ENCODE data around the gene FOXO1. TPM values are rescaled to one million over a fixed set of nuclear protein-coding genes. Genes with fewer than 3 reads are reported as not detected.
A peak's percentile ranks its signal among the peaks of the same experiment; 100 is the strongest.
"Not testable (repeated sequence)": the region's sequence is repeated elsewhere in the genome, so short reads cannot be mapped to it uniquely, and the experiment has no call there.

FOXO1 gene
- total RNA-seq, 2 donors from 2014 or later = 20.1 to 29.7 TPM

DNA sequence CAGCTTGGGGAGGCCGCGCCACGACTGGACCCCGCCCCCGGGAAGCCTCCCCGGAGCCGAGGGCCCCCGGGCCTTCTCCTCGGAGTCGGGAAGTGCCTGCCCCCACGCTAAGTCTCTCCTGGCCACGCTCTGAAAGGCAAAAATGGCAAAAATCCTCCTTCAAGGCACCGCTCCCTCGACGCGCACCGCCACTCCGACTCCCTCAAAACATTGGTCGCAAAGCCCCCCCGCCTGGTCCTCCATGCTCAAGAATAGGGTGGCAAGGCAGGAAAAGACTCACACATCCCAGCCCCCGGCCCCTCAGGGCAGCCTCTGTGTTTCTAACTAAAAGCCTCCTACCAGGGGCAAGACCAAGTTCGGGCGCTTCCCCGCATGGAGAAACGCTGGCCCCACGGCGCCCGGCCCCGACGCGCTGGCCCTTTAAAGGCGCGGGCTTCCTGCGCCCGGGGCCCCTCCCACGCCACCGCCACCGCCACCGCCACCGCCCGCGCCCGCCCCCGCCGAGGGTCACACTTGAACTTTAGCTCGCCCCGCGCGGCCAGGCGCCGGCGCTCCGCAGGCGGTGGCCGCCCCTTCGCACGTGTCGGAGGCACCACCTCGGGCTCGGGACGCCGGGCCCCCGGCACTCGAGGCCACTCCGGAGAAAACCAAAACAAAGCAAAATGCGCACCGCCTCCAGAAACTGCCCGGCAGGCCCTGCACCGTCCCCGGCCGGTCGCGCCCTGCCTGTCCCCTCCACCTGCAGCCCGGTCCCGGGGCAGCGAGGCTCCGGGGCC lies 1.9 kb downstream of the FOXO1 start:
- peak; percentile 82 for DNase-seq
- Mint-ChIP-seq H3K4me1 (peaks cover 37% of the 10 kb centered on the region), H3K4me3 (peak overlapping the region; percentile 93), H3K9me3 (no peaks in the 10 kb centered on the region), H3K36me3 (ENCODE audit: low read depth) (no peaks in the 10 kb centered on the region), H3K27me3 (ENCODE audit: insufficient read depth) (no peaks in the 10 kb centered on the region), H3K27ac (peak overlapping the region; percentile 85)
- TF ChIP-seq, protein P1, sequence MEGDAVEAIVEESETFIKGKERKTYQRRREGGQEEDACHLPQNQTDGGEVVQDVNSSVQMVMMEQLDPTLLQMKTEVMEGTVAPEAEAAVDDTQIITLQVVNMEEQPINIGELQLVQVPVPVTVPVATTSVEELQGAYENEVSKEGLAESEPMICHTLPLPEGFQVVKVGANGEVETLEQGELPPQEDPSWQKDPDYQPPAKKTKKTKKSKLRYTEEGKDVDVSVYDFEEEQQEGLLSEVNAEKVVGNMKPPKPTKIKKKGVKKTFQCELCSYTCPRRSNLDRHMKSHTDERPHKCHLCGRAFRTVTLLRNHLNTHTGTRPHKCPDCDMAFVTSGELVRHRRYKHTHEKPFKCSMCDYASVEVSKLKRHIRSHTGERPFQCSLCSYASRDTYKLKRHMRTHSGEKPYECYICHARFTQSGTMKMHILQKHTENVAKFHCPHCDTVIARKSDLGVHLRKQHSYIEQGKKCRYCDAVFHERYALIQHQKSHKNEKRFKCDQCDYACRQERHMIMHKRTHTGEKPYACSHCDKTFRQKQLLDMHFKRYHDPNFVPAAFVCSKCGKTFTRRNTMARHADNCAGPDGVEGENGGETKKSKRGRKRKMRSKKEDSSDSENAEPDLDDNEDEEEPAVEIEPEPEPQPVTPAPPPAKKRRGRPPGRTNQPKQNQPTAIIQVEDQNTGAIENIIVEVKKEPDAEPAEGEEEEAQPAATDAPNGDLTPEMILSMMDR (conservative IDR thresholded peaks at IDR 0.05) = no peak
- Histone ChIP-seq H3K4me1 (ENCODE audit: control insufficient read depth, insufficient read depth, low read length) (peaks cover 13% of the 10 kb centered on the region), H3K27me3 (ENCODE audit: control insufficient read depth, insufficient read depth, low read length, poor library complexity, severe bottlenecking) (no peaks in the 10 kb centered on the region), H3K9ac (ENCODE audit: extremely low read depth, low read length, poor library complexity, severe bottlenecking) (peak overlapping the region; percentile 71), H3K9me3 (ENCODE audit: control insufficient read depth, low read length) (no peaks in the 10 kb centered on the region), H3K27ac (ENCODE audit: low read depth, low read length) (no peak overlapping the region), H3K4me3 (ENCODE audit: low read length) (peak overlapping the region; percentile 79), H3K36me3 (ENCODE audit: control insufficient read depth, insufficient read depth, low read length) (no peaks in the 10 kb centered on the region)
- 0% methylated on average over 14 to 77 of the region's 77 CpGs for WGBS, 2 experiments (ENCODE audit: insufficient coverage in 1 of 2, insufficient read length in 1 of 2)

DNA sequence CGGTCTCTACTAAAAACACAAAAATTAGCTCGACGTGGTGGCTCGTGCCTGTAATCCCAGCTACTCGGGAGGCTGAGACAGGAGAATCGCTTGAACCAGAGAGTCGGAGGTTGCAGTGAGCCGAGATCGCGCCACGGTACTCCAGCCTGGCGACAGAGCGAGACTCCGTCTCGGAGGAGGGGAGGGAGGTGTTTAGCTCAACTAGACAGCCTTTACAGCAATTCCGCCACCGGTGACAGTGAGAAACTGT lies 2.4 kb downstream of the FOXO1 start:
- WGBS, 2 experiments (ENCODE audit: insufficient coverage in 1 of 2, insufficient read length in 1 of 2) = 5 to 7% methylated on average over 16 to 17 of the region's 17 CpGs
- not testable (repeated sequence) for H3K9me3 Mint-ChIP-seq; H3K27me3 ChIP-seq (ENCODE audit: control insufficient read depth, insufficient read depth, low read length, poor library complexity, severe bottlenecking); H3K27me3 Mint-ChIP-seq (ENCODE audit: insufficient read depth); H3K27ac ChIP-seq (ENCODE audit: low read depth, low read length); H3K9me3 ChIP-seq (ENCODE audit: control insufficient read depth, low read length); H3K36me3 ChIP-seq (ENCODE audit: control insufficient read depth, insufficient read depth, low read length); H3K27ac Mint-ChIP-seq; DNase-seq; H3K36me3 Mint-ChIP-seq (ENCODE audit: low read depth)
- Histone ChIP-seq H3K4me1 (ENCODE audit: control insufficient read depth, insufficient read depth, low read length) (peaks cover 13% of the 10 kb centered on the region), H3K9ac (ENCODE audit: extremely low read depth, low read length, poor library complexity, severe bottlenecking) (peak overlapping the region; percentile 71), H3K4me3 (ENCODE audit: low read length) (peak overlapping the region; percentile 79)
- peaks cover 40% of the 10 kb centered on the region for H3K4me1 Mint-ChIP-seq
- H3K4me3 Mint-ChIP-seq = peak overlapping the region; percentile 93

DNA sequence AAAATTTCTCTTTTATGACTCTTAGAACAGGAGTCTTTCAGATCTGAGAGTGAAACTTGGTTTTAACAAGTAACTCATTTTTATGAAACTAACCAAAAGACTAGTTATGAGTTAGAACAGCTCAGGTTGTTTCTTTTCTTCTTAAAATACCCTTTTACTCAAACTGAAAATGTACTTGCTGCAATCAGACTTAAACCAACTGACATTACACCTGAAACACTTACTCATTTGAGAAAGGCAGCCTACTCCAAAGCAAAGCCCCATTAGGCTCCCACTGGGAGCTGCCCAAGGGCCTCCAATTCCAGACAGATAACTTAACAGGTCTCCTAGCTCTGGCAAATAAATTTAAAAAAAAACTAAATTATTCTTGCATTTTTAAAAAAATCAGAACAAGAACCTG lies 3.6 kb downstream of the FOXO1 start:
- peak overlapping the region; percentile 71 for H3K9ac ChIP-seq (ENCODE audit: extremely low read depth, low read length, poor library complexity, severe bottlenecking)
- Mint-ChIP-seq H3K4me1 (peaks cover 38% of the 10 kb centered on the region), H3K9me3 (no peaks in the 10 kb centered on the region), H3K27me3 (ENCODE audit: insufficient read depth) (no peaks in the 10 kb centered on the region), H3K27ac (no peak overlapping the region), H3K4me3 (peak overlapping the region; percentile 93), H3K36me3 (ENCODE audit: low read depth) (peaks cover 6% of the 10 kb centered on the region)
- H3K4me3 ChIP-seq (ENCODE audit: low read length) = peak overlapping the region; percentile 79
- no peak overlapping the region for H3K27ac ChIP-seq (ENCODE audit: low read depth, low read length)
- peak; percentile 73 for DNase-seq
- no peaks in the 10 kb centered on the region for H3K9me3 ChIP-seq (ENCODE audit: control insufficient read depth, low read length)
- H3K4me1 ChIP-seq (ENCODE audit: control insufficient read depth, insufficient read depth, low read length) = peaks cover 13% of the 10 kb centered on the region
- TF ChIP-seq, protein P1 (conservative IDR thresholded peaks at IDR 0.05) = no peak
- H3K36me3 ChIP-seq (ENCODE audit: control insufficient read depth, insufficient read depth, low read length) = no peaks in the 10 kb centered on the region
- no peaks in the 10 kb centered on the region for H3K27me3 ChIP-seq (ENCODE audit: control insufficient read depth, insufficient read depth, low read length, poor library complexity, severe bottlenecking)
